Thoracic aorta (tissue), 2 donors: Measurements from ENCODE around the gene LGR4. TPM values are rescaled to one million over a fixed set of nuclear protein-coding genes. Genes with fewer than 3 reads are reported as not detected.

Experiments used
- ATAC-seq: fragments of 150-250 bp; one replicate; pipeline ENCODE4 v1.8.0; 2017; ENCODE audit warnings: low read depth; ENCODE audit not compliant: insufficient number of reproducible peaks, low FRiP score
- DNase-seq: peaks from one replicate; pipeline ENCODE4 v3.0.0-alpha.2; 2020; ENCODE audit warnings: low spot score
- H3K27ac ChIP-seq, 2 donors: fragments of 200-600 bp; sonication (generic); 1 replicate in 1 of 2; 2 replicates in 1 of 2; pipeline ENCODE4 v1.5.1; 2016; ENCODE audit warnings: mild to moderate bottlenecking in 2 of 2, moderate library complexity in 2 of 2
- H3K27me3 ChIP-seq: fragments of 200-600 bp; sonication (generic); replicated peaks from 2 replicates; pipeline ENCODE4 v1.6.0; 2016; ENCODE audit warnings: mild to moderate bottlenecking; ENCODE audit not compliant: insufficient read depth
- H3K36me3 ChIP-seq: fragments of 200-600 bp; sonication (generic); one replicate; pipeline ENCODE4 v1.5.1; 2016
- H3K4me1 ChIP-seq, 2 donors: fragments of 200-600 bp; sonication (generic); 1 replicate in 1 of 2; 2 replicates in 1 of 2; pipeline versions ENCODE4 v1.5.1 to v1.6.0; 2016; ENCODE audit warnings: low read depth in 2 of 2, mild to moderate bottlenecking in 1 of 2; ENCODE audit not compliant: control insufficient read depth in 1 of 2
- H3K4me3 ChIP-seq: fragments of 200-600 bp; sonication (generic); 2 replicates; pipeline ENCODE4 v1.5.1; 2016; ENCODE audit warnings: mild to moderate bottlenecking
- H3K9me3 ChIP-seq: fragments of 200-600 bp; sonication (generic); 2 replicates; pipeline ENCODE4 v1.5.1; 2016
- CTCF ChIP-seq: fragments of 200-600 bp; sonication (generic); IDR thresholded peaks from one replicate; pipeline ENCODE4 v1.5.1; 2019; ENCODE audit warnings: antibody characterized with exemption
- total RNA-seq, 2 donors: library from RNA; depleted of rRNA; stranded (reverse); fragments of >200 nt; gene quantifications; one replicate each; pipeline versions ENCODE4 v1.1.0 to v1.2.3, GENCODE V29; 2016

LGR4 gene
- total RNA-seq, 2 donors from 2014 or later, result 26.4 to 48.6 TPM

GRCh38 chr11:27383645-27384044 lies 88.9 kb downstream of the LGR4 start:
- no peak for ATAC-seq
- Histone ChIP-seq H3K27ac (peak overlapping the region in 1 of 2 donors; percentile 48), H3K4me3 (peak overlapping the region; percentile 66), H3K36me3 (peaks cover 3% of the 10 kb centered on the region), H3K9me3 (no peaks in the 10 kb centered on the region), H3K4me1 (peaks cover 22 to 53% of the 10 kb centered on the region in 2 donors), H3K27me3 (no peaks in the 10 kb centered on the region)
- TF ChIP-seq CTCF, result no peak
- no peak for DNase-seq

GRCh38 chr11:27381238-27381666 lies 91.3 kb downstream of the LGR4 start:
- Histone ChIP-seq H3K36me3 (peaks cover 3% of the 10 kb centered on the region), H3K27ac (no peak overlapping the region), H3K4me1 (peaks cover 8 to 32% of the 10 kb centered on the region in 2 donors), H3K27me3 (no peaks in the 10 kb centered on the region), H3K4me3 (no peak overlapping the region), H3K9me3 (no peaks in the 10 kb centered on the region)
- no peak for TF ChIP-seq CTCF
- ATAC-seq (no peak), DNase-seq (no peak)

GRCh38 chr11:27380771-27381170 lies 91.8 kb downstream of the LGR4 start:
- no peaks in the 10 kb centered on the region for H3K27me3 ChIP-seq
- no peak for TF ChIP-seq CTCF
- no peak for DNase-seq
- H3K9me3 ChIP-seq, result no peaks in the 10 kb centered on the region
- no peak for ATAC-seq
- H3K27ac ChIP-seq, result no peak overlapping the region
- H3K36me3 ChIP-seq, result peaks cover 3% of the 10 kb centered on the region
- H3K4me1 ChIP-seq, result peaks cover 3 to 27% of the 10 kb centered on the region in 2 donors
- H3K4me3 ChIP-seq, result no peak overlapping the region

GRCh38 chr11:27379449-27379848 lies 93.1 kb downstream of the LGR4 start:
- no peak overlapping the region for H3K27ac ChIP-seq
- ATAC-seq (no peak), DNase-seq (no peak)
- H3K36me3 ChIP-seq, result peaks cover 8% of the 10 kb centered on the region
- H3K9me3 ChIP-seq, result no peaks in the 10 kb centered on the region
- no peak overlapping the region for H3K4me3 ChIP-seq
- H3K27me3 ChIP-seq, result no peaks in the 10 kb centered on the region
- no peak for TF ChIP-seq CTCF
- peaks cover 0 to 16% of the 10 kb centered on the region in 2 donors for H3K4me1 ChIP-seq

GRCh38 chr11:27375370-27375769 lies 97.2 kb downstream of the LGR4 start:
- Histone ChIP-seq H3K27ac (no peak overlapping the region), H3K36me3 (peaks cover 29% of the 10 kb centered on the region), H3K9me3 (no peaks in the 10 kb centered on the region), H3K27me3 (no peaks in the 10 kb centered on the region), H3K4me1 (no peaks in the 10 kb centered on the region), H3K4me3 (no peak overlapping the region)
- ATAC-seq (no peak), DNase-seq (no peak)
- no peak for TF ChIP-seq CTCF
